ENCODE results near the gene ZNF580.
A peak's percentile ranks its signal among the peaks of the same experiment; 100 is the strongest.

Gene ZNF580

GRCh38 chr19:55647732-55648584 lies 7.2 kb downstream of the ZNF580 start, which contains the start of gene CCDC106 (continued):
- TF ChIP-seq ZNF747 (tag by site-specific recombination; IDR thresholded peaks at IDR 0.05) (no peak), ZNF623 (tag by site-specific recombination; IDR thresholded peaks at IDR 0.05) (no peak), ZNF600 (tag by site-specific recombination; IDR thresholded peaks at IDR 0.05) (no peak), ZEB2 (tag by site-specific recombination; IDR thresholded peaks at IDR 0.05) (peak; percentile 88), ZBTB8A (tag by site-specific recombination; IDR thresholded peaks at IDR 0.05) (peak; percentile 41), ZNF311 (tag by site-specific recombination; IDR thresholded peaks at IDR 0.05; ENCODE audit: borderline replicate concordance) (no peak), ZNF214 (tag by site-specific recombination; IDR thresholded peaks at IDR 0.05; ENCODE audit: borderline replicate concordance) (no peak), SP7 (tag by site-specific recombination; IDR thresholded peaks at IDR 0.05) (peak; percentile 82), ZNF10 (tag by site-specific recombination; IDR thresholded peaks at IDR 0.05) (no peak), ZNF544 (tag by site-specific recombination; IDR thresholded peaks at IDR 0.05) (no peak), HOXA7 (CRISPR knock-in tag; IDR thresholded peaks at IDR 0.05; ENCODE audit: borderline replicate concordance) (no peak), ZNF488 (tag by site-specific recombination; IDR thresholded peaks at IDR 0.05) (no peak), ZNF645 (tag by site-specific recombination; IDR thresholded peaks at IDR 0.05) (no peak), ZBTB11 (tag by site-specific recombination; conservative IDR thresholded peaks at IDR 0.05; ENCODE audit: low read depth) (peak; percentile 85), ZNF146 (tag by site-specific recombination; IDR thresholded peaks at IDR 0.05) (no peak), ZNF658 (tag by site-specific recombination; IDR thresholded peaks at IDR 0.05) (no peak), ZNF555 (tag by site-specific recombination; conservative IDR thresholded peaks at IDR 0.05) (no peak), BCL6B (tag by site-specific recombination; IDR thresholded peaks at IDR 0.05) (no peak), BCL11A (tag by site-specific recombination; IDR thresholded peaks at IDR 0.05; ENCODE audit: low read depth) (no peak), ZNF394 (tag by site-specific recombination; IDR thresholded peaks at IDR 0.05; ENCODE audit: borderline replicate concordance) (peak; percentile 45; the same call in 1 of the 2 replicates), ZNF558 (tag by site-specific recombination; IDR thresholded peaks at IDR 0.05) (no peak), ZNF571 (tag by site-specific recombination; IDR thresholded peaks at IDR 0.05) (no peak), ZNF335 (tag by site-specific recombination; conservative IDR thresholded peaks at IDR 0.05) (peak; percentile 76), INSM2 (tag by site-specific recombination; IDR thresholded peaks at IDR 0.05) (no peak; the same call in 1 of the 2 replicates), SETDB1 (IDR thresholded peaks at IDR 0.05; ENCODE audit: insufficient read length, low read length) (no peak), ZNF830 (tag by site-specific recombination; IDR thresholded peaks at IDR 0.05; ENCODE audit: low read depth) (no peak), KLF17 (tag by site-specific recombination; IDR thresholded peaks at IDR 0.05) (0 out of 2 replicates have a peak, but pooled peaks have one; percentile 53), ZNF132 (tag by site-specific recombination; IDR thresholded peaks at IDR 0.05; ENCODE audit: borderline replicate concordance) (no peak), MEIS1 (CRISPR knock-in tag; IDR thresholded peaks at IDR 0.05; ENCODE audit: borderline replicate concordance) (no peak)

Measured in HEK293 (cell line).